Measurements from ENCODE around the gene IGF2BP2.

The IGF2BP2 gene

DNA sequence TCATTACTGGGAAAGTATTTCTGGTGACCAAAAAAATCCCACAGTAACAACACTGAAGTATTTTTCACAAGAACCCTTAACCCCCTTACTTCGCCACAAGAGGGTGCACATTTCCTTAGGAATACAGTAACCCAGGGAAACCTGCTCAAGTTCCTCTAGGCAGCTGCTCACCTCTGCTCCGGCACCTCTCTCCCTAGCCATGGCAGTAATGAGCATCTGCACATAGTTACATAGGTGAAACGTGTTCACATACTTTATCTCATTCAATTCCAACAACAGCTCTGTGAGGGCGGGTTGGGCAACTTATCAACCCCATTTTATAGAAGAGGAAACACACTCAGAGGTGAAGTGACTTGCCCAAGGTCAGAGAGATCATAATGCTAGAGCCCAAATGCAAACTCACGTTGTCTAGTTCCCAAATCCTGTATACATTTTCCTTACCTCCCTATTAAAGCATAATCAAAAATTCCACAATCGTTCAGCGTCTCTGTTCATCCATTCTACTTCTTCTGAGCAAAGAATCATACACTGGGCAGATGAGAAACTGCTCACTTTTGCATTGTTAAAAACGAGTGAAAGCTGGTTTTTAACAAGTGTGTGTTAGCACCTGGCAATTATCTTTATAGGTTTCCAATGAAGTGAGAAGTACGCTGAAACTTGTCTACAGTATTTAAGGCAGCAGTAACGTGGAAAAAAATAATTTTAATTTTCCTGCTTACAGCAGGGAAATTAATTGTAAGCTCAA is 90.7 kb downstream of the IGF2BP2 start:
- peaks cover 20% of the 10 kb centered on the region for H3K36me3 Mint-ChIP-seq (ENCODE audit: low read depth)
- H3K4me1 Mint-ChIP-seq = peaks cover 39% of the 10 kb centered on the region
- peak overlapping the region; percentile 72 for H3K27ac Mint-ChIP-seq
- DNase-seq = peak; percentile 30
- no peaks in the 10 kb centered on the region for H3K9me3 Mint-ChIP-seq
- TF ChIP-seq, protein P1, sequence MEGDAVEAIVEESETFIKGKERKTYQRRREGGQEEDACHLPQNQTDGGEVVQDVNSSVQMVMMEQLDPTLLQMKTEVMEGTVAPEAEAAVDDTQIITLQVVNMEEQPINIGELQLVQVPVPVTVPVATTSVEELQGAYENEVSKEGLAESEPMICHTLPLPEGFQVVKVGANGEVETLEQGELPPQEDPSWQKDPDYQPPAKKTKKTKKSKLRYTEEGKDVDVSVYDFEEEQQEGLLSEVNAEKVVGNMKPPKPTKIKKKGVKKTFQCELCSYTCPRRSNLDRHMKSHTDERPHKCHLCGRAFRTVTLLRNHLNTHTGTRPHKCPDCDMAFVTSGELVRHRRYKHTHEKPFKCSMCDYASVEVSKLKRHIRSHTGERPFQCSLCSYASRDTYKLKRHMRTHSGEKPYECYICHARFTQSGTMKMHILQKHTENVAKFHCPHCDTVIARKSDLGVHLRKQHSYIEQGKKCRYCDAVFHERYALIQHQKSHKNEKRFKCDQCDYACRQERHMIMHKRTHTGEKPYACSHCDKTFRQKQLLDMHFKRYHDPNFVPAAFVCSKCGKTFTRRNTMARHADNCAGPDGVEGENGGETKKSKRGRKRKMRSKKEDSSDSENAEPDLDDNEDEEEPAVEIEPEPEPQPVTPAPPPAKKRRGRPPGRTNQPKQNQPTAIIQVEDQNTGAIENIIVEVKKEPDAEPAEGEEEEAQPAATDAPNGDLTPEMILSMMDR (IDR thresholded peaks at IDR 0.05) = peak; percentile 56
- H3K4me3 Mint-ChIP-seq = no peak overlapping the region
- H3K27me3 Mint-ChIP-seq (ENCODE audit: low read depth, poor library complexity) = no peaks in the 10 kb centered on the region

DNA sequence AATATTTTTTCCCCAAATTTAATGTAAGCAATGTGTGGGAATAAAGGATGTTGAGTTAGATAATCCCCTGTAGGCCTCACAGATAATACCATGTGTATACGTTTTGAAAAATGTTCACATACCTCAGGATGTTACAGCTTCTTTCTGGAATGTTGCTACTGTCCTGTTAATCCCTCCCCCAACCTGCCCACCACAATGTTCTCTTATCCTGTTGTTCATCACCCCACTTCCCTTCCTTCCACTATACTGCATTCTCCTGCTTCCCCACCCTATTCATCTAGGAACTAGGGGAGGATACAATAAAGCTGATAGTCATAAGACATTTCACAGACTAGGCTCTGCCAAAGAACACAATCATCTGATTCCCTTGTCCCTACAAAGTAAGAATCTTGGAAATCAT is 92.1 kb downstream of the IGF2BP2 start:
- peak overlapping the region; percentile 4 for H3K27ac Mint-ChIP-seq
- DNase-seq = no peak
- TF ChIP-seq, protein P1 (IDR thresholded peaks at IDR 0.05) = no peak
- no peaks in the 10 kb centered on the region for H3K9me3 Mint-ChIP-seq
- peaks cover 20% of the 10 kb centered on the region for H3K36me3 Mint-ChIP-seq (ENCODE audit: low read depth)
- H3K4me1 Mint-ChIP-seq = peaks cover 51% of the 10 kb centered on the region
- H3K4me3 Mint-ChIP-seq = no peak overlapping the region
- no peaks in the 10 kb centered on the region for H3K27me3 Mint-ChIP-seq (ENCODE audit: low read depth, poor library complexity)

DNA sequence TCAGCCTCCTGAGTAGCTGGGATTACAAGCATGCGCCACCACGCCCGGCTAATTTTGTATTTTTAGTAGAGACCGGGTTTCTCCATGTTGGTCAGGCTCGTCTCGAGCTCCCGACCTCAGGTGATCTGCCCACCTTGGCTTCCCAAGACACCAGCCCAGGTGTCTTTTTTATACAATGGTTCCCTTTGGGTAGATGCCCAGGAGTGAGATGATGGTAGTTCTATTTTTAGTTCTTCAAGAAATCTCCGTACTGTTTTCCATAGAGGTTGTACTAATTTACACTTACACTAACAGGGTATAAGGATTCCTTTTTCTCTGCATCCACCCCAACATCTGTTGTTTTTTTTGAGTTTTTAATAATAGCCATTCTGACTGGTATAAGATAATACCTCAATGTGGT is 94.3 kb downstream of the IGF2BP2 start:
- H3K4me3 Mint-ChIP-seq = no peak overlapping the region
- H3K9me3 Mint-ChIP-seq = no peaks in the 10 kb centered on the region
- H3K27ac Mint-ChIP-seq = no peak overlapping the region
- DNase-seq = no peak
- H3K36me3 Mint-ChIP-seq (ENCODE audit: low read depth) = peaks cover 30% of the 10 kb centered on the region
- no peaks in the 10 kb centered on the region for H3K27me3 Mint-ChIP-seq (ENCODE audit: low read depth, poor library complexity)
- TF ChIP-seq, protein P1 (IDR thresholded peaks at IDR 0.05) = no peak
- peaks cover 62% of the 10 kb centered on the region for H3K4me1 Mint-ChIP-seq

DNA sequence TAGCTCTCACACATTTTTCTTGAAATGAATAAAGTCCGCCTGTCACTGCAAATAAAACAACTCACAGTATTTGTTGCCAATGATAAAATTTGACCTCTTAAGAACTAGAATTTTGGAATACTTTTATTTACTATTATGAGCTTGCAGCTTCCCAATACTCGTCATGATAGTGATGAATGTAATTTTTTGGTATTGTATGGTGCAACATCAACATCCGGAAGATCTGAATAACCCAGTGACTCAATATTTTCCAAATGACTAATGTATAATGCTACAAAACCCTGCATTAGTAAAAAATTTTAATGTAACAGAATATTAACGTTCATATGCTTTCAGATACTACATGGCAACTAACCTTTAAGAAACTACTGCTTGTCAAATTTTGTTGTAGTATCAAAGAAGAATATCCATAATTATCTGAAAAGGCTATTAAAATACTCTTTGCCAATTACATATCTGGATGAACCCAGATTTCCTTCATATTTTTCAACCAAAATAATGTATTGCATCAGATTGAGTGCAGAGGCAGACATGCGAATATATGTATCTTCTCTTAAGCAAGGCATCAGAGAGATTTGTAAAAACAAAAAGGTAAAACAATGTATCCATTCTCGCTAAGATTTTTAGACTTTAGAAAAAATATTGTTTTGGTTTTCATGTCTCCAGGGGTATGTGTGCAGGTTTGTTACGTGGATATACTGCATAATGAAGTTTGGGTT is 95.3 kb downstream of the IGF2BP2 start:
- Mint-ChIP-seq H3K4me1 (peaks cover 68% of the 10 kb centered on the region), H3K27me3 (ENCODE audit: low read depth, poor library complexity) (no peaks in the 10 kb centered on the region), H3K4me3 (no peak overlapping the region), H3K9me3 (no peaks in the 10 kb centered on the region), H3K27ac (no peak overlapping the region), H3K36me3 (ENCODE audit: low read depth) (peaks cover 41% of the 10 kb centered on the region)
- DNase-seq = no peak
- TF ChIP-seq, protein P1 (IDR thresholded peaks at IDR 0.05) = no peak

DNA sequence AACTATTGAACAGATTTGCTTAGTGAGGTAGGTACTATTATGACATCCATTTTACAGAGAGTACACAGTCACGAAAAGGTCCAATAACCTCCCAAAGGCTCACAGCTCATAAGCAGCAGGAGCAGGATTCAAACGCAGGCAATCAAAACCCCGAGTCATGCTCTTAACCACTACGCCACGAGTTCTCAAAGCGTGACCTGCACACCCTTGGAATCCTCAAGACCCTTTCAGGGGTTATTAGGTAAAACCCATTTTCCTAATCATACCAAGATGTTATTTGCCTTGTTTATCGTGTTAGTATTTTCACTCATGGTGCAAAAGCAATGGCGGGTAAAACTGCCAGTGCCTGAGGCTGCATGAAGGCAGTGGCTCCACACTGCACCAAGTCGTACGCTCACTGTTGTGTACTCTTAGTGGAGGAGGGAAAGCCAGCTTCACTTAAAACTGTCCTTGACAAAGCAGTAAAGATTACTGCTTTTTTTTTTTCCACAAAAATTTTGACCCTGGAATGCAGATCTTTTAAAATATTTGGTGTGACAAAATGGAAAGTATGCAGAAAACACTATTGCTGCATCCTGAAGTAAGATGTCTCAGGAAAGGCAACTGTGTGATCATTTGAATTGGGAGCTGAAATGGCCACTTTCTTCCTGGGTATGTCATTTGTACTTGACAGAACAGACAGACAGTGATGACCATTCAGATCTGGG is 96.1 kb downstream of the IGF2BP2 start:
- TF ChIP-seq, protein P1 (IDR thresholded peaks at IDR 0.05) = no peak
- no peaks in the 10 kb centered on the region for H3K9me3 Mint-ChIP-seq
- peaks cover 65% of the 10 kb centered on the region for H3K4me1 Mint-ChIP-seq
- no peak overlapping the region for H3K4me3 Mint-ChIP-seq
- peaks cover 48% of the 10 kb centered on the region for H3K36me3 Mint-ChIP-seq (ENCODE audit: low read depth)
- no peaks in the 10 kb centered on the region for H3K27me3 Mint-ChIP-seq (ENCODE audit: low read depth, poor library complexity)
- no peak overlapping the region for H3K27ac Mint-ChIP-seq
- DNase-seq = no peak

Data from nephron progenitor cell (in vitro differentiated cells).